Measurements from ENCODE around the gene PLXNA4. TPM values are rescaled to one million over a fixed set of nuclear protein-coding genes. Genes with fewer than 3 reads are reported as not detected.

PLXNA4 gene
- total and polyA plus RNA-seq, 3 experiments from 2014 or later: 0.02 to 0.05 TPM; not detected in 1

- peaks cover 9 to 33% of the 10 kb centered on the region in 2 donors for H3K27me3 Mint-ChIP-seq
- POLR2A ChIA-PET: no interaction called here
- peak overlapping the region in 1 of 8 donors; percentile 64 for H3K27ac Mint-ChIP-seq
- H3K9me3 ChIP-seq (ENCODE audit: low read length): no peaks in the 10 kb centered on the region
- H3K4me3 Mint-ChIP-seq: no peak overlapping the region
- no peaks in the 10 kb centered on the region for H3K27me3 ChIP-seq (ENCODE audit: insufficient read depth, low read length, poor library complexity, severe bottlenecking)
- H3K4me1 ChIP-seq (ENCODE audit: insufficient read depth, low read length): no peaks in the 10 kb centered on the region
- H3K27ac ChIP-seq (ENCODE audit: low read depth, low read length): no peak overlapping the region
- no peaks in the 10 kb centered on the region for H3K36me3 Mint-ChIP-seq
- CTCF ChIA-PET: no interaction called here
- H3K4me3 ChIP-seq (ENCODE audit: low read length): no peak overlapping the region
- no peaks in the 10 kb centered on the region for H3K4me1 Mint-ChIP-seq
- H3K36me3 ChIP-seq (ENCODE audit: insufficient read depth, low read length): no peaks in the 10 kb centered on the region
- no peak for DNase-seq
- H3K9me3 Mint-ChIP-seq: no peaks in the 10 kb centered on the region
Measured at GRCh38 chr7:132292803-132293202, 283.5 kb downstream of the PLXNA4 start.

GRCh38 chr7:132291481-132291880 lies 284.8 kb downstream of the PLXNA4 start:
- Mint-ChIP-seq H3K36me3 (no peaks in the 10 kb centered on the region), H3K27me3 (peaks cover 8 to 27% of the 10 kb centered on the region in 2 donors), H3K9me3 (peaks cover 0 to 1% (median 0%) of the 10 kb centered on the region in 5 donors), H3K4me1 (no peaks in the 10 kb centered on the region), H3K27ac (no peak overlapping the region), H3K4me3 (no peak overlapping the region)
- H3K9me3 ChIP-seq (ENCODE audit: low read length): no peaks in the 10 kb centered on the region
- H3K4me1 ChIP-seq (ENCODE audit: insufficient read depth, low read length): no peaks in the 10 kb centered on the region
- ChIA-PET CTCF (no interaction called here), POLR2A (no interaction called here)
- H3K27me3 ChIP-seq (ENCODE audit: insufficient read depth, low read length, poor library complexity, severe bottlenecking): no peaks in the 10 kb centered on the region
- H3K27ac ChIP-seq (ENCODE audit: low read depth, low read length): no peak overlapping the region
- no peaks in the 10 kb centered on the region for H3K36me3 ChIP-seq (ENCODE audit: insufficient read depth, low read length)
- no peak overlapping the region for H3K4me3 ChIP-seq (ENCODE audit: low read length)
- DNase-seq: no peak

DNA sequence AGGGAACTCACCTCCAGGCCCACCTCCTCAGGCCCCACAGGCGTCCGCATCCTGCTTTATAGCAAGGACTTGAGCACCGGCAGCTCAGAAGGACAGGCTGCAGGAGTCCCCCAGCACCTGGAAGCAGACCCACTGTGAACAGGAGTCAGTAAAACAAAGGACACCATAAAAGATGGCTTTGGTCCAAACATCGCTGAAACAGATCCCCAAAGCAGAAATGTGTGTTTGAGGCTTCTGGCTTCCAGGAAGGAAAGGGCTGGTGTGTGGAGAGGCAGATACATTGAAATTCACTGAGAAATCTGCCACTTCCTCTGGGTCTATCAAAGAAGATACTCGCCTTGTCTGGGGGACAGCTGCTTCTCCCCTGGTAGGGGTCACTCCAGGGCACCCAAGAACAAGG lies 286.2 kb downstream of the PLXNA4 start:
- no peak overlapping the region for H3K27ac ChIP-seq (ENCODE audit: low read depth, low read length)
- no peak overlapping the region for H3K4me3 ChIP-seq (ENCODE audit: low read length)
- H3K27ac Mint-ChIP-seq: no peak overlapping the region
- H3K4me3 Mint-ChIP-seq: no peak overlapping the region
- H3K27me3 ChIP-seq (ENCODE audit: insufficient read depth, low read length, poor library complexity, severe bottlenecking): no peaks in the 10 kb centered on the region
- ChIA-PET POLR2A (no interaction called here), CTCF (no interaction called here)
- H3K9me3 ChIP-seq (ENCODE audit: low read length): no peaks in the 10 kb centered on the region
- no peaks in the 10 kb centered on the region for H3K4me1 ChIP-seq (ENCODE audit: insufficient read depth, low read length)
- DNase-seq: no peak
- H3K9me3 Mint-ChIP-seq: peaks cover 0 to 2% (median 0%) of the 10 kb centered on the region in 5 donors
- no peaks in the 10 kb centered on the region for H3K36me3 ChIP-seq (ENCODE audit: insufficient read depth, low read length)
- peaks cover 9 to 27% of the 10 kb centered on the region in 2 donors for H3K27me3 Mint-ChIP-seq
- no peaks in the 10 kb centered on the region for H3K36me3 Mint-ChIP-seq
- H3K4me1 Mint-ChIP-seq: no peaks in the 10 kb centered on the region

DNA sequence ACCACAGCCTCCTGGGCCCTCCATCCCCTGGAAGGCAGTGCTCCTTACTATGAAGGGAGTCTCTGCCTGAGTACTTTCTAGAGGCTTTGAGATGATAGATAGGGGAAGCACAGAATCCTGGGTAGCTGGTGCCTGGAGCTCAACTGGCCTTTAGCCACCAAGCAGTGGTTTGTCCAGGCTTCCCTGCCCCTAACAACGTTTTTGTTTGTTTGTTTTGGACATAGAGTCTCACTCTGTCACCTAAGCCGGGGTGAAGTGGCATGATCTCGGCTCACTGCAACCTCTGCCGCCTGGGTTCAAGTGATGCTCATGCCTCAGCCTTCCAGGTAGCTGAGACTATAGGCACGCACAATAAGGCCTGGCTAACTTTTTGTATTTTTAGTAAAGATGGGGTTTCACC lies 289.4 kb downstream of the PLXNA4 start:
- no peak overlapping the region for H3K4me3 Mint-ChIP-seq
- no peak overlapping the region for H3K27ac Mint-ChIP-seq
- no peaks in the 10 kb centered on the region for H3K36me3 ChIP-seq (ENCODE audit: insufficient read depth, low read length)
- no peaks in the 10 kb centered on the region for H3K4me1 ChIP-seq (ENCODE audit: insufficient read depth, low read length)
- ChIA-PET POLR2A (no interaction called here), CTCF (no interaction called here)
- peaks cover 0 to 2% (median 0%) of the 10 kb centered on the region in 5 donors for H3K9me3 Mint-ChIP-seq
- H3K4me1 Mint-ChIP-seq: no peaks in the 10 kb centered on the region
- no peaks in the 10 kb centered on the region for H3K9me3 ChIP-seq (ENCODE audit: low read length)
- no peaks in the 10 kb centered on the region for H3K36me3 Mint-ChIP-seq
- peaks cover 9 to 15% of the 10 kb centered on the region in 2 donors for H3K27me3 Mint-ChIP-seq
- no peak for DNase-seq
- no peak overlapping the region for H3K27ac ChIP-seq (ENCODE audit: low read depth, low read length)
- H3K4me3 ChIP-seq (ENCODE audit: low read length): no peak overlapping the region
- no peaks in the 10 kb centered on the region for H3K27me3 ChIP-seq (ENCODE audit: insufficient read depth, low read length, poor library complexity, severe bottlenecking)

DNA sequence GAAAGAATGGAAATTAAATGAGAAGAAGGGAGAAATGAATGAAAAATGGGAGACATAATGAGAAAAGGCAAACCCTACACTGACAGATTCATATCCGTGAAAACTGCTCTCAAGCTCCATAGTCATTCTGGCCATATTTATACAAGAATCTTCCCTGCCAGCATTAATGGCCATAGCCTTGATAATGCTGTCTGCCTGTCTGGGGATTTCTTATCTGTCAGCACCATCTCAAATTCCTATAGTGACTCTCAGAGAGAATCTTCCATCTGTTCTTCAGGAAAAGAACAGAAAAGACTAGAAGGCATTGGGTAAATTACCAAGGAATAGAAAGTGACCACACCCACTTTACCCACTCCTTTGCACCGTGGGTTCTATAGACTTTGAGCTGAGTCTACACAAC lies 295.9 kb downstream of the PLXNA4 start:
- no peak overlapping the region for H3K27ac ChIP-seq (ENCODE audit: low read depth, low read length)
- no peak overlapping the region for H3K4me3 ChIP-seq (ENCODE audit: low read length)
- no peak for DNase-seq
- H3K9me3 ChIP-seq (ENCODE audit: low read length): no peaks in the 10 kb centered on the region
- Mint-ChIP-seq H3K9me3 (peaks cover 0 to 2% (median 0%) of the 10 kb centered on the region in 5 donors), H3K27me3 (peaks cover 6 to 23% of the 10 kb centered on the region in 2 donors), H3K4me1 (no peaks in the 10 kb centered on the region), H3K4me3 (no peak overlapping the region), H3K27ac (no peak overlapping the region), H3K36me3 (no peaks in the 10 kb centered on the region)
- H3K4me1 ChIP-seq (ENCODE audit: insufficient read depth, low read length): no peaks in the 10 kb centered on the region
- H3K36me3 ChIP-seq (ENCODE audit: insufficient read depth, low read length): no peaks in the 10 kb centered on the region
- ChIA-PET POLR2A (no interaction called here), CTCF (no interaction called here)
- H3K27me3 ChIP-seq (ENCODE audit: insufficient read depth, low read length, poor library complexity, severe bottlenecking): no peaks in the 10 kb centered on the region

- H3K27ac ChIP-seq (ENCODE audit: low read depth, low read length): no peak overlapping the region
- H3K9me3 Mint-ChIP-seq: peaks cover 0 to 2% (median 0%) of the 10 kb centered on the region in 5 donors
- H3K4me1 Mint-ChIP-seq: no peaks in the 10 kb centered on the region
- no peaks in the 10 kb centered on the region for H3K4me1 ChIP-seq (ENCODE audit: insufficient read depth, low read length)
- H3K27me3 ChIP-seq (ENCODE audit: insufficient read depth, low read length, poor library complexity, severe bottlenecking): no peaks in the 10 kb centered on the region
- no peaks in the 10 kb centered on the region for H3K9me3 ChIP-seq (ENCODE audit: low read length)
- POLR2A ChIA-PET: no interaction called here
- no peak for DNase-seq
- no peaks in the 10 kb centered on the region for H3K36me3 ChIP-seq (ENCODE audit: insufficient read depth, low read length)
- no peak overlapping the region for H3K27ac Mint-ChIP-seq
- H3K4me3 ChIP-seq (ENCODE audit: low read length): no peak overlapping the region
- H3K27me3 Mint-ChIP-seq: peaks cover 9 to 23% of the 10 kb centered on the region in 2 donors
- no peaks in the 10 kb centered on the region for H3K36me3 Mint-ChIP-seq
- no peak overlapping the region for H3K4me3 Mint-ChIP-seq
- CTCF ChIA-PET: no interaction called here
Measured at GRCh38 chr7:132279718-132280117, 296.6 kb downstream of the PLXNA4 start.

GRCh38 chr7:132276976-132277725 lies 299.1 kb downstream of the PLXNA4 start:
- no peak overlapping the region for H3K27ac Mint-ChIP-seq
- no peaks in the 10 kb centered on the region for H3K9me3 ChIP-seq (ENCODE audit: low read length)
- H3K4me3 Mint-ChIP-seq: no peak overlapping the region
- H3K4me1 Mint-ChIP-seq: no peaks in the 10 kb centered on the region
- H3K9me3 Mint-ChIP-seq: peaks cover 0 to 2% (median 0%) of the 10 kb centered on the region in 5 donors
- CTCF ChIA-PET: no interaction called here
- no peaks in the 10 kb centered on the region for H3K27me3 ChIP-seq (ENCODE audit: insufficient read depth, low read length, poor library complexity, severe bottlenecking)
- DNase-seq: no peak
- no peak overlapping the region for H3K27ac ChIP-seq (ENCODE audit: low read depth, low read length)
- no peaks in the 10 kb centered on the region for H3K36me3 Mint-ChIP-seq
- H3K4me1 ChIP-seq (ENCODE audit: insufficient read depth, low read length): no peaks in the 10 kb centered on the region
- H3K36me3 ChIP-seq (ENCODE audit: insufficient read depth, low read length): no peaks in the 10 kb centered on the region
- POLR2A ChIA-PET: no interaction called here
- no peak overlapping the region for H3K4me3 ChIP-seq (ENCODE audit: low read length)
- H3K27me3 Mint-ChIP-seq: peaks cover 11 to 26% of the 10 kb centered on the region in 2 donors

DNA sequence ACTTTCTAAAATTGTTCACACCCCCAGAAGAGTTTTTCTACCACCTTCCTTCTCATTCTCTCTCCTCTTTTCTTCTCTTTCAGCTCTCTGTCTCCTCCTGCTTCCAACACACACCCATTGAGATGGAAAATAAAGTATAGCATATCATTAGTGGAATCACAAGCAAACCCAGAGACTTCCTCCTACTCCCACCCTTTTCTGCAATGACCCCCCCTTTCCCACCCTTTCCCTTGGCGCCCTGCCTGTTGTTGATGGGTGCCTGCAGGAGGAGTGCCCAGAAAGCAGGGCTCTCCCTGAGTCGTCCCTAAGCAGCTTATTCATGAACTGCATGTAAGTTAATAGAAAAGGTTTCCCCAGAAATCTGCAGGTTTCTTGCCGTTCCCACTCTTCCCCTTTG lies 300.0 kb downstream of the PLXNA4 start:
- Histone ChIP-seq H3K4me1 (ENCODE audit: insufficient read depth, low read length) (no peaks in the 10 kb centered on the region), H3K4me3 (ENCODE audit: low read length) (no peak overlapping the region), H3K9me3 (ENCODE audit: low read length) (no peaks in the 10 kb centered on the region), H3K27ac (ENCODE audit: low read depth, low read length) (no peak overlapping the region), H3K36me3 (ENCODE audit: insufficient read depth, low read length) (no peaks in the 10 kb centered on the region), H3K27me3 (ENCODE audit: insufficient read depth, low read length, poor library complexity, severe bottlenecking) (no peaks in the 10 kb centered on the region)
- ChIA-PET CTCF (no interaction called here), POLR2A (no interaction called here)
- Mint-ChIP-seq H3K4me1 (no peaks in the 10 kb centered on the region), H3K36me3 (no peaks in the 10 kb centered on the region), H3K27me3 (peaks cover 13 to 29% of the 10 kb centered on the region in 2 donors), H3K27ac (no peak overlapping the region), H3K4me3 (no peak overlapping the region), H3K9me3 (peaks cover 0 to 2% (median 0%) of the 10 kb centered on the region in 5 donors)
- DNase-seq: no peak

All from CD8-positive, alpha-beta memory T cell (primary cell).